Esophagus muscularis mucosa (tissue), 4 donors: ENCODE data around the gene PKMYT1. TPM values are rescaled to one million over a fixed set of nuclear protein-coding genes. Genes with fewer than 3 reads are reported as not detected.
"Not testable (repeated sequence)": the region's sequence is repeated elsewhere in the genome, so short reads cannot be mapped to it uniquely, and the experiment has no call there.

Experiments used
- DNase-seq: peaks from one replicate; pipeline ENCODE4 v3.0.0-alpha.2; 2017; ENCODE audit errors: extremely low spot score
- H3K27ac ChIP-seq, 4 donors: fragments of 200-600 bp; sonication (generic); replicated peaks in 1 of 4; 1 replicate in 3 of 4; 2 replicates in 1 of 4; pipeline ENCODE4 v1.5.1; 2016 to 2019; ENCODE audit warnings: mild to moderate bottlenecking in 1 of 4
- H3K27me3 ChIP-seq, 4 donors: fragments of 200-600 bp; sonication (generic); one replicate each; pipeline versions ENCODE4 v1.5.1 to v1.6.0; 2016 to 2019
- H3K36me3 ChIP-seq, 4 donors: fragments of 200-600 bp; sonication (generic); one replicate each; pipeline ENCODE4 v1.5.1; 2016 to 2019
- H3K4me1 ChIP-seq, 4 donors: fragments of 200-600 bp; sonication (generic); one replicate each; pipeline ENCODE4 v1.5.1; 2016 to 2019
- H3K4me3 ChIP-seq, 4 donors: fragments of 200-600 bp; sonication (generic); 1 replicate in 2 of 4; 2 replicates in 2 of 4; pipeline ENCODE4 v1.5.1; 2016 to 2019; ENCODE audit warnings: mild to moderate bottlenecking in 4 of 4, moderate library complexity in 1 of 4
- H3K9me3 ChIP-seq, 4 donors: fragments of 200-600 bp; sonication (generic); 1 replicate in 3 of 4; 2 replicates in 1 of 4; pipeline ENCODE4 v1.5.1; 2016 to 2019
- CTCF ChIP-seq, 3 experiments: fragments of 200-600 bp in 2 of 3; fragments of 450-650 bp in 1 of 3; sonication (generic) in 2 of 3; IDR thresholded peaks; one replicate each; pipeline ENCODE4 v1.5.1; 2017 to 2019; ENCODE audit warnings: antibody characterized with exemption in 3 of 3, mild to moderate bottlenecking in 2 of 3, moderate library complexity in 1 of 3
- EP300 ChIP-seq: sonication (generic); formaldehyde crosslinking; IDR thresholded peaks from one replicate; pipeline ENCODE4 v1.6.1; 2017; ENCODE audit warnings: antibody characterized with exemption
- POLR2A ChIP-seq: fragments of 450-650 bp; IDR thresholded peaks from one replicate; pipeline ENCODE4 v1.6.1; 2017; ENCODE audit warnings: antibody characterized with exemption, moderate library complexity, mild to moderate bottlenecking, low read depth
- POLR2AphosphoS5 ChIP-seq, 2 donors: sonication (generic); formaldehyde crosslinking; IDR thresholded peaks; one replicate each; pipeline ENCODE4 v1.6.1; 2017; ENCODE audit warnings: antibody characterized with exemption in 2 of 2
- WGBS: methylation state at CpG from one replicate; pipeline ENCODE4 v1.1.5; 2018; 5-methylcytosine and 5-hydroxymethylcytosine counted together
- intact Hi-C: fragments of 100-400 bp; cut with DNase I; formaldehyde crosslinking; loops from one replicate; pipeline ENCODE4 v1.15.1; 2023
- total RNA-seq, 4 donors: library from RNA; depleted of rRNA; stranded (reverse); fragments of >200 nt; gene quantifications; one replicate each; pipeline versions ENCODE4 v1.1.0 to v1.2.1, GENCODE V29; 2016

The PKMYT1 gene
- total RNA-seq, 4 donors from 2014 or later: 0.57 to 2.5 TPM; not detected in 2

GRCh38 chr16:2933136-2933535, 47.1 kb downstream of the PKMYT1 start:
- TF ChIP-seq POLR2A: no peak
- no peak for TF ChIP-seq POLR2AphosphoS5 (IDR thresholded peaks at IDR 0.05)
- no peaks in the 10 kb centered on the region for H3K4me1 ChIP-seq
- no peak overlapping the region for H3K4me3 ChIP-seq
- intact Hi-C loops: no loop called here
- 94% methylated on average over 20 of the region's 30 CpGs for WGBS
- H3K9me3 ChIP-seq: no peaks in the 10 kb centered on the region
- DNase-seq: no peak
- H3K36me3 ChIP-seq: peaks cover 36 to 95% (median 85%) of the 10 kb centered on the region in 4 donors
- H3K27ac ChIP-seq: no peak overlapping the region
- H3K27me3 ChIP-seq: no peaks in the 10 kb centered on the region

GRCh38 chr16:2931231-2931914, 48.9 kb downstream of the PKMYT1 start:
- H3K4me3 ChIP-seq, H3K27me3 ChIP-seq, DNase-seq, H3K27ac ChIP-seq, intact Hi-C loops, H3K9me3 ChIP-seq: not testable (repeated sequence)
- peaks cover 22 to 77% (median 67%) of the 10 kb centered on the region in 4 donors for H3K36me3 ChIP-seq
- H3K4me1 ChIP-seq: peaks cover 4 to 12% (median 10%) of the 10 kb centered on the region in 4 donors
- WGBS: 89% methylated on average over 11 of the region's 13 CpGs

- WGBS: 100% methylated on average over 2 of the region's 15 CpGs
- Histone ChIP-seq H3K27me3 (no peaks in the 10 kb centered on the region), H3K4me1 (peaks cover 4 to 13% (median 10%) of the 10 kb centered on the region in 4 donors), H3K4me3 (no peak overlapping the region), H3K36me3 (peaks cover 22 to 66% (median 56%) of the 10 kb centered on the region in 4 donors), H3K27ac (no peak overlapping the region), H3K9me3 (no peaks in the 10 kb centered on the region)
- TF ChIP-seq POLR2A: no peak
- no peak for TF ChIP-seq EP300
- no peak for TF ChIP-seq POLR2AphosphoS5 (IDR thresholded peaks at IDR 0.05)
- no peak for TF ChIP-seq CTCF (IDR thresholded peaks at IDR 0.05)
- intact Hi-C loops: no loop called here
- DNase-seq: no peak
Observed at GRCh38 chr16:2930236-2930635, 50.0 kb downstream of the PKMYT1 start.

- peaks cover 22 to 61% (median 55%) of the 10 kb centered on the region in 4 donors for H3K36me3 ChIP-seq
- 92% methylated on average over 11 of the region's 14 CpGs for WGBS
Observed at GRCh38 chr16:2929693-2930092, 50.6 kb downstream of the PKMYT1 start.

GRCh38 chr16:2928796-2929195, 51.5 kb downstream of the PKMYT1 start:
- Histone ChIP-seq H3K9me3 (no peaks in the 10 kb centered on the region), H3K4me3 (no peak overlapping the region), H3K27ac (no peak overlapping the region), H3K27me3 (no peaks in the 10 kb centered on the region), H3K36me3 (peaks cover 15 to 52% (median 49%) of the 10 kb centered on the region in 4 donors), H3K4me1 (peaks cover 4 to 16% (median 10%) of the 10 kb centered on the region in 4 donors)
- TF ChIP-seq POLR2A: no peak
- TF ChIP-seq EP300: no peak
- no peak for TF ChIP-seq POLR2AphosphoS5 (IDR thresholded peaks at IDR 0.05)
- TF ChIP-seq CTCF (IDR thresholded peaks at IDR 0.05): no peak
- intact Hi-C loops: loop anchor here (10.0 kb wide), 1 partner anchor 154 kb away; the partner anchor contains the start of gene ELOB
- DNase-seq: no peak
- WGBS: 89% methylated on average over 7 of the region's 11 CpGs

More at GRCh38 chr16:2929693-2930092, 50.6 kb downstream of the PKMYT1 start:
- Histone ChIP-seq H3K27me3 (no peaks in the 10 kb centered on the region), H3K27ac (no peak overlapping the region), H3K4me3 (no peak overlapping the region), H3K9me3 (no peaks in the 10 kb centered on the region), H3K4me1 (peaks cover 4 to 16% (median 10%) of the 10 kb centered on the region in 4 donors)
- TF ChIP-seq CTCF (IDR thresholded peaks at IDR 0.05): no peak
- TF ChIP-seq EP300: no peak
- TF ChIP-seq POLR2A: no peak
- no peak for TF ChIP-seq POLR2AphosphoS5 (IDR thresholded peaks at IDR 0.05)
- no peak for DNase-seq
- intact Hi-C loops: loop anchor here (10.0 kb wide), 1 partner anchor 155 kb away; the partner anchor contains the start of gene ELOB

GRCh38 chr16:2928151-2928550, 52.1 kb downstream of the PKMYT1 start:
- peaks cover 4 to 16% (median 10%) of the 10 kb centered on the region in 4 donors for H3K4me1 ChIP-seq
- H3K36me3 ChIP-seq: peaks cover 15 to 51% (median 45%) of the 10 kb centered on the region in 4 donors
- intact Hi-C loops: loop anchor here (10.0 kb wide), 1 partner anchor 153 kb away; the partner anchor contains the start of gene ELOB
- not testable (repeated sequence) for DNase-seq, H3K27me3 ChIP-seq, H3K4me3 ChIP-seq, H3K9me3 ChIP-seq, H3K27ac ChIP-seq
- 76% methylated on average over 4 of the region's 4 CpGs for WGBS
